HCT116 (cell line): ENCODE results near the gene CEACAM5. TPM values are rescaled to one million over a fixed set of nuclear protein-coding genes. Genes with fewer than 3 reads are reported as not detected.
A peak's percentile ranks its signal among the peaks of the same experiment; 100 is the strongest.

Experiments used
- ATAC-seq: fragments of 200-7000 bp; cut with Tn5 transposase; 2 replicates; pipeline ENCODE4 v1.9.1; 2020; ENCODE audit warnings: mild to moderate bottlenecking, moderate library complexity
- BruUV-seq: library from RNA; stranded (reverse); fragments of 400-500 nt; replicated peaks from 2 replicates; lab custom pipeline; 2021; lab: Mats Ljungman, UMichigan
- CTCF ChIA-PET: fragments of 300-600 bp; sonication (Branson Sonifier 250); formaldehyde crosslinking; loops from one replicate; lab custom pipeline; 2021; ENCODE audit warnings: antibody characterized with exemption; lab: Charles Lee
- POLR2A ChIA-PET: fragments of 300-600, 350-600 bp; sonication (Branson Sonifier 250); formaldehyde crosslinking; loops from one replicate; lab custom pipeline; 2021; ENCODE audit warnings: antibody characterized with exemption; lab: Charles Lee
- RAD21 ChIA-PET, 2 experiments: fragments of 300-600 bp; sonication (Branson Sonifier 250); formaldehyde crosslinking; loops; one replicate each; lab custom pipeline; 2023; ENCODE audit warnings: low total read pairs in 2 of 2; ENCODE audit not compliant: uncharacterized antibody in 2 of 2, unreplicated experiment in 2 of 2, low non-redundant PET in 1 of 2; lab: Charles Lee
- DNase-seq: peaks from one replicate; pipeline ENCODE4 v3.0.0-alpha.2; 2010; ENCODE audit warnings: low read depth, low spot score
- H2AFZ ChIP-seq: fragments of 200-600 bp; shearing (Covaris generic), sonication (generic); 2 replicates; pipeline ENCODE4 v1.6.1; 2017; ENCODE audit warnings: low read depth, mixed run types, mixed read lengths, antibody characterized with exemption, low read length; ENCODE audit not compliant: poor library complexity, severe bottlenecking
- H3K27ac ChIP-seq: 2 replicates; pipeline ENCODE4 v1.5.1; 2012; ENCODE audit warnings: low read depth, low read length
- H3K27me3 ChIP-seq: fragments of 200-600 bp; sonication (generic); 2 replicates; pipeline ENCODE4 v1.6.1; 2016; ENCODE audit warnings: mixed run types, low read length, mixed read lengths; ENCODE audit not compliant: insufficient read depth
- H3K36me3 ChIP-seq, 2 experiments: fragments of 200-500 bp in 1 of 2; fragments of 200-600 bp in 1 of 2; sonication (Bioruptor generic) in 1 of 2; sonication (generic) in 1 of 2; 2 replicates each; pipeline versions ENCODE4 v1.5.1 to v1.6.1; 2014 to 2016; ENCODE audit warnings: low read length in 2 of 2, inconsistent platforms in 1 of 2, mixed read lengths in 1 of 2, mixed run types in 1 of 2; ENCODE audit not compliant: insufficient read depth in 2 of 2, control insufficient read depth in 1 of 2
- H3K4me1 ChIP-seq, 2 experiments: fragments of 200-600 bp in 1 of 2; sonication (generic) in 1 of 2; 2 replicates each; pipeline versions ENCODE4 v1.5.1 to v1.6.1; 2012 to 2017; ENCODE audit warnings: low read length in 2 of 2, inconsistent platforms in 1 of 2, mild to moderate bottlenecking in 1 of 2, mixed read lengths in 1 of 2, mixed run types in 1 of 2, moderate library complexity in 1 of 2; ENCODE audit not compliant: insufficient read depth in 2 of 2, control insufficient read depth in 1 of 2
- H3K4me2 ChIP-seq: fragments of 200-600 bp; sonication (generic); 2 replicates; pipeline ENCODE4 v1.6.1; 2017; ENCODE audit warnings: mixed run types, low read length, mixed read lengths
- H3K4me3 ChIP-seq, 2 experiments: fragments of 200-600 bp in 1 of 2; sonication (generic) in 1 of 2; replicated peaks in 1 of 2; 2 replicates each; pipeline ENCODE4 v1.5.1; 2011 to 2016; ENCODE audit warnings: low read length in 2 of 2, control low read depth in 1 of 2, low read depth in 1 of 2, mild to moderate bottlenecking in 1 of 2, mixed read lengths in 1 of 2, mixed run types in 1 of 2
- H3K79me2 ChIP-seq: fragments of 200-600 bp; sonication (generic); 2 replicates; pipeline ENCODE4 v1.6.1; 2017; ENCODE audit warnings: mild to moderate bottlenecking, mixed run types, low read length, moderate library complexity, mixed read lengths; ENCODE audit not compliant: insufficient read depth
- H3K9ac ChIP-seq: fragments of 200-600 bp; sonication (generic); 2 replicates; pipeline ENCODE4 v1.6.1; 2016; ENCODE audit warnings: low read length, mixed read lengths
- H3K9me2 ChIP-seq: fragments of 200-600 bp; sonication (generic), shearing (Covaris generic); 2 replicates; pipeline ENCODE4 v1.6.1; 2017; ENCODE audit warnings: mixed run types, mild to moderate bottlenecking, moderate library complexity; ENCODE audit not compliant: insufficient read depth
- H3K9me3 ChIP-seq, 2 experiments: fragments of 200-500 bp in 1 of 2; fragments of 200-600 bp in 1 of 2; sonication (Bioruptor generic) in 1 of 2; sonication (generic) in 1 of 2; 2 replicates each; pipeline ENCODE4 v1.6.1; 2014 to 2017; ENCODE audit warnings: low read length in 2 of 2, mixed read lengths in 2 of 2, inconsistent platforms in 1 of 2, low read depth in 1 of 2, mild to moderate bottlenecking in 1 of 2, mixed run types in 1 of 2, moderate library complexity in 1 of 2; ENCODE audit not compliant: control insufficient read depth in 1 of 2, insufficient read depth in 1 of 2
- H4K20me1 ChIP-seq: fragments of 200-600 bp; sonication (generic), shearing (Covaris generic); 2 replicates; pipeline ENCODE4 v1.6.1; 2017; ENCODE audit warnings: mixed run types, mild to moderate bottlenecking, moderate library complexity; ENCODE audit not compliant: insufficient read depth
- CBX3 ChIP-seq: IDR thresholded peaks from 2 replicates; pipeline ENCODE4 v1.6.1; 2012; ENCODE audit warnings: low read depth
- CTCF ChIP-seq, 3 experiments: fragments of 200-600 bp in 1 of 3; sonication (generic) in 1 of 3; IDR thresholded peaks in 2 of 3; conservative IDR thresholded peaks in 1 of 3; 2 replicates each; pipeline ENCODE4 v1.5.1; 2012 to 2017; ENCODE audit warnings: low read depth in 2 of 3, low read length in 2 of 3, antibody characterized with exemption in 1 of 3, borderline replicate concordance in 1 of 3, control low read depth in 1 of 3, mild to moderate bottlenecking in 1 of 3, mixed read lengths in 1 of 3, mixed run types in 1 of 3, moderate library complexity in 1 of 3; ENCODE audit not compliant: insufficient read depth in 1 of 3
- FOSL1 ChIP-seq: IDR thresholded peaks from 2 replicates; pipeline ENCODE4 v1.6.1; 2012; ENCODE audit warnings: low read depth
- JUND ChIP-seq: IDR thresholded peaks from 2 replicates; pipeline ENCODE4 v1.6.1; 2012
- RAD21 ChIP-seq: IDR thresholded peaks from 2 replicates; pipeline ENCODE4 v1.6.1; 2012; ENCODE audit warnings: low read depth, mild to moderate bottlenecking
- SIN3A ChIP-seq: IDR thresholded peaks from 2 replicates; pipeline ENCODE4 v1.6.1; 2012; ENCODE audit warnings: low read depth
- ZBTB33 ChIP-seq: IDR thresholded peaks from 2 replicates; pipeline ENCODE4 v1.6.1; 2011; ENCODE audit warnings: mild to moderate bottlenecking, low read length, moderate library complexity; ENCODE audit not compliant: insufficient replicate concordance; ENCODE audit errors: extremely low read depth
- intact Hi-C: fragments of 100-400 bp; cut with micrococcal nuclease; formaldehyde crosslinking; loops from 2 replicates; pipeline ENCODE4 v1.10.0; 2022
- total RNA-seq: library from RNA; stranded (reverse); gene quantifications from one replicate; pipeline ENCODE4 v1.2.1, GENCODE V29; 2021; ENCODE audit not compliant: unreplicated experiment

The CEACAM5 gene
- total RNA-seq, 1 experiment from 2014 or later = 0.22 TPM

- peaks cover 39% of the 10 kb centered on the region for H3K27me3 ChIP-seq
- H3K9me2 ChIP-seq = no peaks in the 10 kb centered on the region
- RAD21 ChIA-PET = interaction anchor here in 1 of 2 experiments (0.7 kb wide), 1 partner anchor 49 kb away, joined by 3 read pairs; no protein-coding TSS in a partner anchor
- H3K9me3 ChIP-seq = no peaks in the 10 kb centered on the region
- intact Hi-C loops = loop anchor here (5.0 kb wide), 1 partner anchor 49 kb away; no protein-coding TSS in a partner anchor
- no peak overlapping the region for H3K4me3 ChIP-seq
- POLR2A ChIA-PET = no interaction called here
- no TSS peak for BruUV-seq
- TF ChIP-seq RAD21 (peak; percentile 44), CTCF (IDR thresholded peaks at IDR 0.05 in 2 of 3, conservative IDR thresholded peaks at IDR 0.05 in 1 of 3; ENCODE audit: borderline replicate concordance in 1 of 3, insufficient read depth in 1 of 3, low read depth in 2 of 3, low read length in 2 of 3) (peak; percentile 54 to 83 (median 83)), FOSL1 (no peak), ZBTB33 (no peak), SIN3A (no peak), JUND (no peak), CBX3 (0 out of 2 replicates have a peak, but pooled peaks have one; percentile 16)
- TF ChIP-seq, all 23 proteins: peak for 3
- peaks cover 0 to 5% of the 10 kb centered on the region in 2 experiments; a peak in 1 of 4 replicates for H3K4me1 ChIP-seq
- peak overlapping the region; percentile 68 for H2AFZ ChIP-seq
- peak; percentile 90 for ATAC-seq
- H3K9ac ChIP-seq = no peak overlapping the region
- H4K20me1 ChIP-seq = no peaks in the 10 kb centered on the region
- no peak for DNase-seq
- CTCF ChIA-PET = interaction anchor here (0.5 to 5.6 kb wide), 10 partner anchors 8 to 126 kb away, joined by 3 to 37 read pairs (median 6); partner anchors contain the start of gene CEACAM6
- no peak overlapping the region for H3K27ac ChIP-seq
- H3K79me2 ChIP-seq = no peaks in the 10 kb centered on the region
- H3K4me2 ChIP-seq = peak overlapping the region; percentile 55
- H3K36me3 ChIP-seq = no peaks in the 10 kb centered on the region
Measured at GRCh38 chr19:41691268-41691970, 17.0 kb upstream of the CEACAM5 start.
